ENCODE measurements around the gene CBS. TPM values are rescaled to one million over a fixed set of nuclear protein-coding genes. Genes with fewer than 3 reads are reported as not detected.
"Not testable (repeated sequence)": the region's sequence is repeated elsewhere in the genome, so short reads cannot be mapped to it uniquely, and the experiment has no call there.

The CBS gene
- total RNA-seq, 4 donors from 2014 or later = 2.6 to 8.2 (median 3.1) TPM

- DNase-seq (ENCODE audit: low spot score in 2 of 2); intact Hi-C loops (cut with DNase I; ENCODE audit: low total_unique reads); H3K4me3 ChIP-seq (ENCODE audit: low read depth, poor library complexity, severe bottlenecking): not testable (repeated sequence)
- WGBS, 2 donors = 40% methylated on average over 1 of the region's 17 CpGs; no CpG with 5 or more reads in 1 of the 2 donors
Measured at GRCh38 chr21:43045165-43045875, 30.3 kb downstream of the CBS start.

GRCh38 chr21:43044547-43044946 is 31.1 kb downstream of the CBS start:
- intact Hi-C loops (cut with DNase I; ENCODE audit: low total_unique reads); H3K4me3 ChIP-seq (ENCODE audit: low read depth, poor library complexity, severe bottlenecking); DNase-seq (ENCODE audit: low spot score in 2 of 2): not testable (repeated sequence)
- WGBS, 2 donors = 87% methylated on average over 3 of the region's 14 CpGs; no CpG with 5 or more reads in 1 of the 2 donors

GRCh38 chr21:43043291-43043690 is 32.3 kb downstream of the CBS start:
- DNase-seq (ENCODE audit: low spot score in 2 of 2); intact Hi-C loops (cut with DNase I; ENCODE audit: low total_unique reads); H3K4me3 ChIP-seq (ENCODE audit: low read depth, poor library complexity, severe bottlenecking): not testable (repeated sequence)
- WGBS, 2 donors = 85 to 89% methylated on average over 3 to 4 of the region's 14 CpGs

GRCh38 chr21:43042169-43042568 is 33.5 kb downstream of the CBS start:
- H3K4me3 ChIP-seq (ENCODE audit: low read depth, poor library complexity, severe bottlenecking); intact Hi-C loops (cut with DNase I; ENCODE audit: low total_unique reads); DNase-seq (ENCODE audit: low spot score in 2 of 2): not testable (repeated sequence)
- 40 to 71% methylated on average over 2 to 3 of the region's 5 CpGs for WGBS, 2 donors

- DNase-seq (ENCODE audit: low spot score in 2 of 2); H3K4me3 ChIP-seq (ENCODE audit: low read depth, poor library complexity, severe bottlenecking); intact Hi-C loops (cut with DNase I; ENCODE audit: low total_unique reads): not testable (repeated sequence)
- WGBS, 2 donors = 53% methylated on average over 6 of the region's 10 CpGs; no CpG with 5 or more reads in 1 of the 2 donors
Measured at GRCh38 chr21:43038659-43039044, 37.0 kb downstream of the CBS start.

- 81% methylated on average over 10 of the region's 19 CpGs; no CpG with 5 or more reads in 1 of the 2 donors for WGBS, 2 donors
- DNase-seq (ENCODE audit: low spot score in 2 of 2); intact Hi-C loops (cut with DNase I; ENCODE audit: low total_unique reads); H3K4me3 ChIP-seq (ENCODE audit: low read depth, poor library complexity, severe bottlenecking): not testable (repeated sequence)
Measured at GRCh38 chr21:43037918-43038658, 37.5 kb downstream of the CBS start.

GRCh38 chr21:43036889-43037288 is 38.7 kb downstream of the CBS start:
- DNase-seq (ENCODE audit: low spot score in 2 of 2); intact Hi-C loops (cut with DNase I; ENCODE audit: low total_unique reads); H3K4me3 ChIP-seq (ENCODE audit: low read depth, poor library complexity, severe bottlenecking): not testable (repeated sequence)
- no CpG with 5 or more reads among the region's 17 CpGs for WGBS, 2 donors

- DNase-seq (ENCODE audit: low spot score in 2 of 2) = no peak
- TF ChIP-seq POLR2A (IDR thresholded peaks at IDR 0.05) (no peak), CTCF (IDR thresholded peaks at IDR 0.05) (no peak)
- H3K4me3 ChIP-seq (ENCODE audit: low read depth, poor library complexity, severe bottlenecking) = no peak overlapping the region
- 72 to 77% methylated on average over 5 of the region's 5 CpGs for WGBS, 2 donors
- intact Hi-C loops (cut with DNase I; ENCODE audit: low total_unique reads) = no loop called here
Measured at GRCh38 chr21:43034826-43035225, 40.8 kb downstream of the CBS start.

GRCh38 chr21:43034101-43034500 is 41.5 kb downstream of the CBS start:
- intact Hi-C loops (cut with DNase I; ENCODE audit: low total_unique reads) = no loop called here
- DNase-seq (ENCODE audit: low spot score in 2 of 2) = no peak
- H3K4me3 ChIP-seq (ENCODE audit: low read depth, poor library complexity, severe bottlenecking) = no peak overlapping the region
- WGBS, 2 donors = 93% methylated on average over 1 of the region's 1 CpG
- TF ChIP-seq CTCF (IDR thresholded peaks at IDR 0.05) = no peak
- TF ChIP-seq POLR2A (IDR thresholded peaks at IDR 0.05) = no peak

Data from lower leg skin (tissue), 4 donors.